NCI-H2029 treated with DMSO at 0.1 percent for 48 hours (cell line): ENCODE measurements around the gene FAM241B.

Experiments used
- DNase-seq: peaks from one replicate; lab custom pipeline; 2025; lab: John Stamatoyannopoulos, UW

FAM241B gene

GRCh38 chr10:69634759-69635425 lies 4.8 kb downstream of the FAM241B start:
- DNase-seq = no peak

DNA sequence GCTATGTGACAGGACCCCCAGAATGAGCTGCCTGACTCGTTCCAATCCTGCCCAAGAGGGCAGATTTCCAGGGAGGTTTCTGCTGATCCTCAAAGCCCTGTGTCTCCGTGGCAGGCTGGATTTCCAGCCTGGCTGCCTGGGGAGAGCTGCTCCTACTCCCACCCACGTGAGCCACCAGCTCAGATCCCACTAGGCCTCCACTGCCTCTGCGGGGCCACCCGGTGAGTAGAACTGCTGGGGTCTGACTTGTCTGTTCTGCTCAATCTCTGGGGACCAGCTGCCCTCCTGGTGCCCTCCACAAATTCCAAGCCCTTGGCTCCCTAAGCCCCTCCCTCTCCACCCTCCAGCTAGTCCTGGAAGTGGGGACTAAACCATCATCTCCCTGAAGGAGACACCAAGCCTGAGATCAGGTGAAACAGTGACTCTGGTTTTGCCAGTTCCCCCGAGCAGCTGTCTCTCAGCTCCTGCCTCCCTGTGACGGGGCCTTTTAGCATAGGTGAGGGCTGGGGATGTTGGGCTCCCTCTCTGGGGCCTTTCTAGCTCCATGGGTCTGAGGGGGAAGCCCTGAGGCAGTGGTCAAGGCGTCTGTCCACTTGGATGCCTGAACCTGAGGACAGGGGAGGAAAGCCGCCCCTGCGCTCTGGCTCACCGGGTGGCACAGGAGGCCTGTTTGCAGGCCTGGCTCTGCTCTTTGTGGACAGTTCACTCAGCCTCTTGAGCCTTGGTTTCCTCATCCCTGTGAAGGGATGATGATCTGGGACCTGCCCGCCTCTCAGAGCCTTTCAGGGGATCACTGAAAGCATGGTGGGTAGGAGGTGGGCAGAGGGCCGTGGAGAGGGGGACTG lies 5.6 kb downstream of the FAM241B start:
- no peak for DNase-seq

DNA sequence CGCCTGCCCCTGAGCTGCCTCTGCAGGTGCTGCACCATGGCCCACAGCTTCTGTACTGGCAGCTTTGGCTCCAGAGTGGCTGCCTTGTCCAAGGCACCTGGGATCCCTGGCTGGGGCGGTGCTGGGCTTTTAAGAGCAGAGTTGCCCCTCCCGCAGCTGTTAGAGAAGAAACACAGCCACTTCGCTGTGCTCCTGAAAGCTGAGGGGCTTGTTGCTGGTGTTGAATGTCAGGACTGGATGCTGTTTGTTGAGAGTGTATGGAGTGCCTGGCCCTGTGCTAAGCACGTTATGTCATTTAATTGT lies 6.2 kb downstream of the FAM241B start:
- no peak for DNase-seq

- DNase-seq = no peak
These were observed 6.9 kb downstream of the FAM241B start for GRCh38 chr10:69636626-69637605.

GRCh38 chr10:69638642-69639041 lies 8.6 kb downstream of the FAM241B start:
- DNase-seq = no peak

GRCh38 chr10:69639291-69640195 lies 9.5 kb downstream of the FAM241B start:
- no peak for DNase-seq

- no peak for DNase-seq
These were observed 10.3 kb downstream of the FAM241B start for GRCh38 chr10:69640196-69640980.

DNA sequence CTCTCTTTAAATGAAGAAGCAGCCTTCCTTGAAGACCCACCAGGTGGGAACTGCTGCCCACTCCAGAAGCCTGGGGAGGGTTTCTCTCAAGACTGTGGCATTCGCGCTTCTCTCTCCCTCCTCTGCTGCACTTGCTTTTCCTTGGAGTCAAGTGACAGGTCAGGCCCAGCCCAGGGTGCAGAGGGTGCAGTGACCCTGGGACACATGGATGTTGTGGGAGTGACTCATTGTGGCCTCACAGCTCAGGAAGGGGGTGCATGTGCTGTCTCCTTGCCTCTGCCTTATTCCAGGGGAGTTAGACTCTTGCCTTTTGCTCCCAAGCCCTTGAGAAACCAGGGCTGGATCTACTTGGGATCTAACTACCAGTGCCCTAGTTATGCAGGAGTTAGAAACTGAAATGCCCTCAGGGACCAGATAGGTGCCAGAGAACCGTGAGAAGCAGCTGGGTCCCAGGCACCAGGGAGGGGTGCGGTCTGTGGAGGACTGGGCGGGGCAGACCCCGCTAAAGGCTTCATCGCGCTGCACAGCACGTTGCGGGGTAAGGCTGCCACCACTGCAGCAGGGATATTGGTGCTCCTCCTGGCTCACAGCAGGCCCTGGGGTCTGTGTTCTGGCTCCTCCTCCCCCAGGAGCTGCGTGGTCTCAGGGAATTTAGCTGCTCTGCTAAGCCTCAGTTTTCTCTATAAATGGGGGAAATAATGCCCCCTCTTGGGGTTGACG lies 11.4 kb downstream of the FAM241B start:
- no peak for DNase-seq

- DNase-seq = no peak
These were observed 12.7 kb downstream of the FAM241B start for GRCh38 chr10:69642747-69643146.

DNA sequence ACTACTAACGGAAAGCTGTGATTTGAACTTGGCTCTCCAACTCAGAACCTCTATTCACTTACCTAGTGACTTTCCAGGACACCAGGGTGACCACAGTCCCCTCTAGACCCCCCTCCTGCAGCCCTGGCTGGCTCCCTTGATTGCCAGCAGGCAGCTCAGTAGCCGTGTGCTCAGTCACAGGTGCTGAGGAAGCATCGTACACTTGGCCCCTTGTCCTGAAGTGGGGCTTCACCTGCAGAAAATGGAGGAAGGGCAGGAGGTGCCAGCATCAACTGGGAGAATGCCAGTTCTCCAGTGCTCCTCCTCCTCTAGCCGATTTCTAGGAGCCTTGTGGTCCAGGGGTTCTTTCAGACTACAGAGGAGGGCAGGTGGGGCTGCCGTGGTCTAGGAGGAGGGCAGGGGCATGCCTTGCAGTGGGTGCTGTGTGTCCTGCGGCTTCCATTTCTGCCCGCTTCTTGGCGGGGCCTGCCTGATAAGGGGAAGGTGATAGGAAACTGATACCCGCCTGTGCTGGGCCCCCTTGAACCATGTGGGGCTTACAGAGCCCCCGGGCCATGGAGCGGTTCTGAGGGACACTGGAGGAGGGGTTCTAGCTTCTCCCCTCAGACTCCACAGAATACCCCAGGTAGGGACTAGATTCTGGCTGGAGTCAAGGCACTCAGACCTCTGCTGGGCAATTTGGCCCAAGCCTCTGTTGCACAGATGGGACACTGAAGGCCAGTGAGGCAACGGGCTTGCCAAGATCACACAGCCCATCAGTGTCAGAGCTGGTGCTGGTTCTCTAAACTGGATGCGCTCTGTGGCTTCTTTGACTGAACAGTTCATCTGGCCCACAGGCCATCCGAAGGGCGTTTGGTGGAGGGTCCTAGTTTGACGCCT lies 14.0 kb downstream of the FAM241B start:
- DNase-seq = no peak

DNA sequence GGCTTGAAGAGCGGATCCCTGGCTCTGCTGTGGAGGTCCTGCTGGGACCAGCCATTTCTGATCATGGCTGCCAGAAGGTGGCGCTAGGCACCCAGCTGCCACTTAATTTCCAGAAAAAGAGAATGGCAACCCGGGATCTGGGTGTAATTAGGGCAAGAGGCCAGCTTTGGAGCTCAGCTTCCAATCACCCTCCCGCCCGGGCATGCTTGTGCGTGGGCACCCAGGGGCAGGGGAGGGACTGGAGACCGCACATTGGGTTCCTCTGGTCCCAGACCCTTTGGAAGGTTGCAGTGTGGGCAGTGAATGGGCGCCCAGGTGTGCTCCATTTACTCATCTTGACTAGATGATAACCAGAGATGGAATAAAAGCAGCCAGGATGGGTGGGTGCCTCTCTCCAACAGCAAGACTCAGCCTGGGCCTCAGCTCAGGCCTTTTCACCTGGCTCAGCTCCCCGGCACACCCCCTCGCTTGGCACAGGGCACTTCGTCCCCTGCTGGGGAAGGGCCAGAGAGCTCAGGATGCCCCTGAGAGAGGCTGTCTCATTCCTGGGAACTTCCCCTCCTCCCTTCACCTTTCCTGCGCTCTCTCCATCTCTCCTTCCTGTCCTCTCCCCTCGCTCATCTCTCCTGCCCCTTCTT lies 14.7 kb downstream of the FAM241B start:
- DNase-seq = no peak

- DNase-seq = no peak
These were observed 15.5 kb downstream of the FAM241B start for GRCh38 chr10:69645296-69646184.

DNA sequence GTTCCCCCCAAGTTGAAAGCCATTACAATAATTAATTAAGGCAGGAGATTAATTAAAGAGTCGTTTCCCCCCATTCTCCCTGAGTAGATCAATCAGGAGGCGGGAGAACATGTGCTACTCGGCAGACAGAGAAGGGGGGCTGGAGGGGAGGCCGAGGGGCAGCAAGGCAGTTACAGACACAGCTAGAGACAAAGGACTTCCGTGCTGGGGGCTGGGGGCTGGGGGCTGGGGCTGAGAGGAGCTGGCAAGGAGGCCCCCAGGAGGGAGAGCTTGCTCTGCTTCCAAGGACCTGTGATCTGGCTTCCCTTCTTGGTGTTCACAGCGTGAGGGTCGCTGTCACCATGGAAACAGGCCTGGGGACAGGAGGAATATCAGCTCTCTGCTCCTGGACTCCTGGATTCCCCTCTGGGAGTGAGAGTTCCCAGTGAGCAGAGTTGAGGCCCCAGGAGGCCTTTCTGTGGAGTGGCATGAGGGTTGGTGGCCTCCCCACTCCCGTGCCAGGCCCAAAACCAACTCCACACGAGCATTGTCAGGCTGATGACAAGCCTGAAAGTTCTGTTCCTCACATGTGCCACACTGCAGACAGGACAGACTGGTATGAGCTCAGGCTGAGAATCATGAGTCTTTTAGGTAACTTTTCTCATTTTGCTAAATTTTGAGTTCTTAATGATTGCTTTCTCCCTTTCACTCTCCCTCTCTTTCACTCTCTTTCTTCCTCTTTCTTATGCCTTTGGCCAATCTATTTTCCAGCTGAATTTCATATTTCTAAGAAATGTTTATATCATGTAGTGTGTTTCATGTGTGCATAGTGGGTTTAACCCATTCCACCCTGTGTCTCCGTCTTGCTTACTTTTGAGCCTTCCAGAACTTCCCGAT lies 16.4 kb downstream of the FAM241B start:
- no peak for DNase-seq

DNA sequence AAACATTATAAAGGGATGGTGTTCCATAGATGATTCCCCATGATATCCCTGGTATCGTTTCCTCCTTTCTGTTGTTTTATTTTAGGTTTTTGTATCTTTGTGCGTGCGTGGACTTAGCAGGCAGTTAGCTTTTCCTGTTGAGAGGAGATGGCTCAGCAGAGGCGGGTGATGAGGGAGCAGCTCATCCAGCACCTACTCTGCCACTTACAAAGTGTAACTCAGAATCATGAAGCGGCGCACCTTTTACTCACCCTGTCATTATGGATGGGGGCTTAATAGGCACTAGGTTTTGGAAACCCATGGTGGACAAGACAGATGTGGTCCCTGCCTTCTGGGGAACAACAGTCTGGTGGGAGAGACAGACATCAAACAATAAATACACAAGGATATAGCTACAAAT lies 17.1 kb downstream of the FAM241B start:
- no peak for DNase-seq

DNA sequence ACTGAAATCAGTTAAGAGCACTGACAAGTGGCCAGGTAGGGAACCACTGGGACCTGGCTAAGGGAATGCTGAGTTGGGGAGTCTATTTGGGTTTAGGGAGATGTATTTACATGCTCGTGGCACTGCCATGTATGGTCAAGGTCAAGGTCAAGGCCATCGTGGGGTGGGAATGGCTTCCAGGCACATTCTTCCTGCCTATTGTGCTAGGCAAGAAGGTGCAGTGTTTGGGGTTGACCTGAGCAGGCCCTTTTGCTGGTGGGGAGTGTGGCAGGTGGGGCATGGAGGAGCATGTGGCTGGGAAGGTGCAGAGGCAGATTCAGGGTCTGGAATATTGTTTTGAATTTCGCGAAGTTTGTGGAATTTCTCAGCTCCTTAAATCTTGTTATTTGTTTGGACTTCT lies 17.8 kb downstream of the FAM241B start:
- DNase-seq = no peak

GRCh38 chr10:69648461-69648860 lies 18.4 kb downstream of the FAM241B start:
- DNase-seq = no peak
